ENCODE data around the gene NACC1.

Gene NACC1

DNA sequence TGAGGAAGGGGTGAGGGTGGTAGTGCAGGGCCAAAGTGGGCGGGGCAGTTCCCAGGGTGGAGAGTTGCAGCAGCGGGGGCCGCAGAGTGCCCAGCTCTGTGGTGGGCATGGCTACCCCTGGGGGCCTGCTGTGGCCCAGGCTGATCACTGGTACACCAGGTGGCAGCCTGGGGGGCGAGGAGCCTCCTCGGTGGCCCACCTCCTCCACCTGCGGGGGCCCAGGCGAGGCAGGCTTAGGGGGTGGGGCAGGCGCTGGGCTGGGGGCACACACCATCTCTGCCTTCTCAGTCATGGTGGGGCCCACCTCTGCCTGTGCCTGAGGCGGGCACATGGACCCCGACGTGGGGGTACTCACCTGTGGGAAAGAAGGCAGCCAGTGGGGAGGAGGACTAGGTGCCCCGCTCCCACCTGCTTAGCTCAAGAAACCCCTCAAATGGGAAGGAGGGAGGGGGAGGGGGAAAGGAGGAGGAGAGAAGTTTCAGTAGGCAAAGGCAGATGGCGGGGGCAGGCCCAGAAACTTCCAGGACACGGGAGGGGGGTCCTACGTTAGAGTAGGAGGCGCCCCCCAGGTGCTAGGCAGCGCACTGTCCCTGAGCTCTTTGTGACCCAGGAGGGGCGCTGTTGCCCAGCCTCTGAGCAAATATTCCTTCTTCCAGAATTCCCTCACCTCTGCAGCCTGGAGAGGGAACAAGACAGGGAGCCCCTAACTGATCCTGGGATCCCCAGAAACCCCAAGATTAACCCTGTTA is 17.0 kb upstream of the NACC1 start:
- peak; percentile 59 for DNase-seq

DNA sequence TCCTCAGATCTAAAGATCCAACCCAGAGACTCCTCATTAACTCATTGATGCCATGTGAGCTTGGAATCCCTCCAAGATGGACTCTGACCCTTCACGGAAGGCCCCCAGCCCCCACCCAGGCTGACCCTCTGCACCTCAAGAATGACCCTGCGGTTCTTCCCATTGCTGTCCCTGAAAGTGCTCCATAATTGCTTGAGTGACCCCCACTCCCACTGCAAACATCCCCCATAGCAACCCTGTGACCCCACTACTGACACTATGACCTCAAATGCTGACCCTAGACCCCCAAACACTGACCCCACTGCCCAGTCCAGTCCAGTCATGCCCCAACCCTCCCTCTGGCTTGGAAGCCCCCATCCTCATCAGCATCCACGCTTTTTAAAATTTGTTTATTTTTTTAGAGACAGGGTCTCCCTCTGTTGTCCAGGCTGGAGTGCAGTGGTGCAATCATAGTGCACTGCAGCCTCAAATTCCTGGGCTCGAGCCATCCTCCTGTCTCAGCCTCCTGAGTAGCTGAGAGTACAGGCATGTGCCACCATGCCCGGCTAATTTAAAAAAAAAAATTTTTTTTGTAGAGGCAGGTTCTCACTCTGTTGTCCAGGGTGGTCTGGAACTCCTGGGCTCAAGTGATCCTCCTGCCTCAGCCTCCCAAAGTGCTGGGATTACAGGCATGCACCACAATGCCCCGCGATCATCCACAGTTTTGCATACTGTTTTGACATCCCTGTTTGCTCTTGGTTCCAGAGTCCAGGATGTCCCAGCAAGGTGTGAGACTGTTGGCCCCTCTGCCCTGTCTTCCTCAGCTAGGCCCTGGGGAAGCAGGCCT is 16.3 kb upstream of the NACC1 start:
- DNase-seq = no peak

DNA sequence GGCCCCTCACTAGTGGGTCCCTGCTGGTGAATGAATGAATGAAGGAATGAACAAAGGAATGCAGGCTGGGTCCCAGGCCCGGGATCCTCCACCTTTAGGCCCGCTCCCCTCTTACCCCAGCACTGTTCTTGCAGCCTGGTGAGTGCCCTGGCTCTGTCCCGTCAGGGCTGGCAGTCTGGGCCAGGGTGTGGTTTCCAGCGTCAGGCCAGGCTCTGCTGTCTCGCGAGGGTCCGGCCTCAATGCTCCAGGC is 15.7 kb upstream of the NACC1 start:
- no peak for DNase-seq

DNA sequence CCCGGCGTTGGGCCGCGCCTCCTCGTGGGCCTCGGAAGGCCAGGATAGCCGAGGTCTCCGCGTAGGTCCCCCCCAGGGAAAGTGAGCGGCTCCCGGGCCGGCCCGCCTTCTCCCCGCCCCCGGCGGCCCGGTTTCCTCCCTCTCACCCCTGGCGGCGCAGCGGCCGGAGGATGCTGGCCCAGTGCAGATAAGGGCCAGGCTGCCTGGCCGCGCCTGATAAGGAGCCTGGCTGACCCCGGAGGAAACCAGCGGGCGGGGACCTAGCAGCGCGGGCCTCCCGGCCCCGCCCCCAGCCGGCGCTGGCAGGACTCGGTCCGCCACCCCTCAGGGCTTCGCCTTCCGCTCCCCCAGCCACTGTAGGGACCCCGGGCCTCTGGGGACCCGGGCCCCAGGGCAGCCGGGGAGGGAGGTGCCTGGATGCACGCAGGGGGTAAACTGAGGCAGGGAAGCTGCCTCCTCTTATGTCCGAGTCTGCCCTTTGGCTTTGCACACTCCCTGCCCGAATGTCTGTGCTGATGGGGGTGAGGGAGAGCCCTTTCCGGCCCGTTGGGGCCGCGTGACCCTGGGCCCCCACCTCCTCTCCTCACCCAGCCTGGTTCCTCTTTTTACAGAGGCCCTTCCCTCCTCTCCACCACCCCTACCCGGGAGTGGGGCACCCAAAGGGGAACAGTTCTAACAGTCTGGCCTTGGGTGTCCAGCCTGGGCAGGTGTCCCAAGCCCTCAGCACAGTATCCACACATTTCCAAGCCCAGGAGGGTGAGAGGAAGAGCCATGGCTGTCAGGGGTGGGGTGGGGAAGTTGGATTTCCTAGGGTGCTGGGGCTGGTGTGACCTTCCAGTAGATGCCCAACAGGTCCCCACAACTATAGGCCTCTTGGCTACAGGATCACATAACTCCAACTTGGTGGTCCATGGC is 15.1 kb upstream of the NACC1 start, which contains the start of gene LYL1:
Gene LYL1 (minus strand): TSS at position 193 of the 915 bp plus-strand sequence. CDS start 1,687 bp downstream, outside the sequence.
- no peak for DNase-seq

DNA sequence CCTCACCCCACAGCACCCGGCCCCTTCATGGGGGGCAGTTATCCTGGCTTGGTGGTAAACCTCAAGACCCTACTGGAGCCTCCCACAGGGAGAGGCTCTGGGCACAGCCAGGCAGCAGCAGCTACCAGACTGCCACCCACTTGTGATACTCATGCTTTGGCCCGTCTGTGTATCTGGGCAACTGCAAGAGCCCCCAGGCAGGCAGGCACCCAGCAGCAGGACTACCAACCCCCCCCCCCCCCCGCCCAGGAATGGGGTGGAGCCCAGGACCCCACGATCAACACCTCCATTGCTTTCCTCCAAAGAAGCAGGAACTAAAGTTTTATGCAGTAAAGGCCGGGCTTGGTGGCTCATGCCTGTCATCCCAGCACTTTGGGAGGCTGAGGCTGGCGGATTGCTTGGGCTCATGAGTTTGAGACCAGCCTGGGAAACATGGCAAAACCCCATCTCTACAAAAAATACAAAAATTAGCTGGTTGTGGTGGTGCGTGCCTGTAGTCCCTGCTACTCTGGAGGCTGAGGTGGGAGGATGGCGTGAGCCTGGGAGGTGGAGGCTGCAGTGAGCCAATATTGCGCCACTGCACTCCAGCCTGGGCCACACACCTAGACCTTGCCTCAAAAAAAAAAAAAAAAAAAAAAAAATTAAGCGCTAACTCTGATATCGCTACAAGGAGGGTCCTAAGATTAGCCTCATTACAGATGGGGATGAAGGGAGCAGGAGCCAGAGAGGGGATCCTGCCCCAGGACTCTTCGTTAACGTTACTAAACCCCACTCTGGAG is 14.3 kb upstream of the NACC1 start:
- DNase-seq = no peak

DNA sequence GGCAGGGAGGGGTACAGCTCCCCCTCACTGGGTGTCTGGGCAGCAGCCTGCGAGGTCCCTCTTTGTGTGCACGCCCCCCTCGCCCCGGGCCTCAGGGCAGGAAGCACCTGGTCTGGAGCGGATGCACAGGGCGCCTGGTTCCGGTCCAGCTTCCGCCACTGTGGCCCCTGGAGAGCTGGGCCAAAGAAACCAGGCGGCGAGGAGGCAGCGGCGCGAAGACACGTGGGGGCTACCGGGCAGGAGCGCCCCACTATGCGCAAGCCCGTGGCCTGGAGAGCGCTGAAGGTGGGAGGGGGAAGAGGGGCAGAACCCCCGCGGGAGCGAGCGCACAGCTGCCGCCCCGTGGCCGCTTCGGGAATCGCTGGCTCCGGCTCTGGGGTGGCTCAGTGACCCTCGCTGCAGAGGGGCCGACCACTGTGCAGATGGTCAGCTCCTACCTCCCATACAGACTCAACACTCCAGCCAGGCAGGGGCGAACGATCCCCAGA is 13.7 kb upstream of the NACC1 start:
- peak; percentile 56 for DNase-seq

DNA sequence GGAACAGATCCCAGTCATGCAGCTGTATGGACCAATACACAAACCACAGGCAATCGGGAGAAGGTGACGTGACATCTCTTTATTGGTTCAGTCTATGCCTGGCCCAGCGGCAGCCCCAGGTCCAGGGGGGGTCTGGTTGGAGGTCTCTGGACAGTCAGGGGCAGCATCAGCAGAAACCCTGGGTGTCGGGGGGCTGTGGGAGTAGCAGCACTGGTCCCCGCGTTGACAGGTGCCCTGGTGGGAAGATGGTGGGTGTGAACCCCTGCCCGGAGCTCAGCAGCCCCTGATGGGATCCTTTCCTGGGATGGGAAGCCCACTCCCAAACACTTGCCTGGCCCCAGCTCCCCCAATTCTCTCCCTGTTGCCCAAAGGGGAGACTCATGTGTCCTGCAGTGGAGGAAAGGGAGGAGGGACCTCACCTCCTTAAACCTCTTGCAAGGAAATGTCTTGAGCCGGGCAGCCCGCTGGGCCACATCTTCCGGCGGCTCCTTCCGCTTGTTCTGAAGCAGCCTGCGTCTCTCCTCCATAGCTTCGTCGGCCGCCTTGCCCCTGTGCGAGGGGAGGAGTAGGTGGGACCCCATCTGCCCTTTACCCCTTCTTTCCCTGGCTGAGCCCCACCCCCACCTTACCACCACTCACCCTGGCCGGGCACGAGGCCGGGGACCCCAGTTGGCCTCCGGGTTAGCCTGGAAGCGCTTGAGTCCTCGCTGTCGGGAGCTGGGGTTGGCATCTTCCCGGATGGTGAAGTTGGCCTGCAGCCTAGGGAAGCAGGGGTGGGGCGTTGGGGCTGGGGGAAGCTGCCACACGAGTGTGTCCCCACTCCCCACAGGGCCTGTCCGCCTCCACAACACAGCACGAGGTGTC is 13.0 kb upstream of the NACC1 start:
- no peak for DNase-seq

DNA sequence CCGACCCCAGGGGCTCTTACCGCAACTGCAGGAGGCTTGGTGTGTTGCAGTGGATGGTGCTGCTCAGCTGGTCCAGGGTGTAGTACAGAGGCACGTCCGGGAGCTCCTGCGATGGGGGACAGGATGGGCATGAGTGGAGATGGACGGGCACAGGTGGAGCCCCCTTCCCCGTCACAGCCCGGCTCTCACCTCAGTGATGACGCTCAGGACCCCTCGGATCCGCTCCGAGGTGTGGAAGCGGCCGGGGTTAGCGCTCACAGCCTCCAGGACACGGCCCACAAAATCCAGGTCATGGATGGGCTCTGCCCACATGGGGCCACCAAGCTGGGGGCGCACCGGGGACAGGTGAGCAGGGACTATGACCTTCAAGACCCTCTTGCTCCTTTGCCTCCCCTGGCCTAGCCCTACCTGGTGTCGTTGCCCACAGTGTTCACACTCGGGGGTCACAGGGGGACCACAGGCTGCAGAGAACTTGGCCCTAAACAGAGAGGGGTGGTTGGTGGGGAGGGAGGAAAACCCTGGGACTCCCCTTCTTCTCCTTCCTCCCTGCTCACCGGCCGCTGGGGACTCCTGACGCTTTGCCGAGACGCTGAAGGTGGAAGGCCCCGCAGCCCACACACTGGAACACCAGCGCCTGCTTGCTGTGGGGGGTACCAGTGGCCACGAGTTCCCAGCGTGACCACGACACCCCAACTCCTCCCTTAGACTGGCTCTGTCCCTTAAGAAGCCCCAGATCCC is 8.5 kb upstream of the NACC1 start:
- DNase-seq = no peak

DNA sequence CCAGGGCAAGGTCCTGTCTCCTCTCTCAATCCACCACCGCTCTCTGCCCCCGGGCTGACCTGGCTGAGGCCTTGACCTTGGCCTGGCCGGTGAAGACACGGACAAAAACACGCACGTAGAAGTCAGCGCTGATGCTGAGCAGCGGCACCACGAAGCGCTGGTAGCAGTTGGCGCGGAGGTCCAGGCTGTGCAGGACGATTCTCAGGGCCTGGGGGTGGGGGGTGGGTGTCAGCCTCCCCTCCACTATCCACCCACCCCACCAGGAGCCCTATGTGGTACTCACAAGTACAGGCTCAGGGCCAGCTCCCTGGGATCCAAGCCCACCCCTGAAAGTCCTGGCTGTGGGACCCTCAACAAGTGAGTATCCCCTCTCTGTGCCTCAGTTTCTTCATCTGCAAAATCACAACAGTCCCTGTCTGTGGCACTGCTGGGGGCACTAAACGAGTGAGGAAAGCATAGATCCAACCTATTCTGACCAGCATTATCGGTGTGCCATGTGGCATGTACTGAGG is 7.9 kb upstream of the NACC1 start:
- no peak for DNase-seq

DNA sequence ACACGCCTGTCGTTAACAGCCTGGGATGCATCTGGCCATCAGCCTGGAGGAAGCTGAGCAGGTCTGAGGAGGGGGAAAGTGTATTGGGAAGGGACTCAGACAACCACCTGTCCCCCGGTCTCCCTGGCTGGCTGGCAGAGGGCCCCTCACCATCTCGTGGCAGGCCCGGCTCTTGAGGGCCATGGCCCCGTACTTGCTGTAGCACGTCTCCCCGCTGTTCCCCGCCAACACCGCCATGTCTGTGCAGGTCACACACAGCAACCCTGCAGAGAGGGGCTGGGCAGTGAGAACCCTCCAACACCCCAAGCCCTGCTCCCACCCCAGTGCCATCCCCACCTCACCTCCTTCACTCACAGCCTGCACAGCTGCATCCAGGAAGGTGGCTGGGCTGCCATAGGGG is 5.5 kb upstream of the NACC1 start:
- no peak for DNase-seq

DNA sequence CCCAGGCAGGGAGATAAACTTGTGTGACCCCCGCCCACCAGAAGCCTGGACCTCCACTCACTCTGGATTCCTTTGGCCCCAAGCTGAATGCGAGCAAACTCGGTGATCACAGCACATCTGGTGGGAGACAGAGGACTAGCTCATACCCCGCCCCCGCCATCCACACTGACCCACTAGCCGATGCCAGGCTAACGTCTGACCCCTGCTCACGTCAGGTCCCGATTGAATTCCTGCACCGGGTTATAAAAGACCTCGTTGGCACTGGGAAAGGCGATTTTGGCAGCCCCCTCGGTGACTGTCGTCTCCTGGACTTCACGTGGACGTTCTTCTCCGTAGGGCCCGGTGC is 2.2 kb upstream of the NACC1 start:
- no peak for DNase-seq

DNA sequence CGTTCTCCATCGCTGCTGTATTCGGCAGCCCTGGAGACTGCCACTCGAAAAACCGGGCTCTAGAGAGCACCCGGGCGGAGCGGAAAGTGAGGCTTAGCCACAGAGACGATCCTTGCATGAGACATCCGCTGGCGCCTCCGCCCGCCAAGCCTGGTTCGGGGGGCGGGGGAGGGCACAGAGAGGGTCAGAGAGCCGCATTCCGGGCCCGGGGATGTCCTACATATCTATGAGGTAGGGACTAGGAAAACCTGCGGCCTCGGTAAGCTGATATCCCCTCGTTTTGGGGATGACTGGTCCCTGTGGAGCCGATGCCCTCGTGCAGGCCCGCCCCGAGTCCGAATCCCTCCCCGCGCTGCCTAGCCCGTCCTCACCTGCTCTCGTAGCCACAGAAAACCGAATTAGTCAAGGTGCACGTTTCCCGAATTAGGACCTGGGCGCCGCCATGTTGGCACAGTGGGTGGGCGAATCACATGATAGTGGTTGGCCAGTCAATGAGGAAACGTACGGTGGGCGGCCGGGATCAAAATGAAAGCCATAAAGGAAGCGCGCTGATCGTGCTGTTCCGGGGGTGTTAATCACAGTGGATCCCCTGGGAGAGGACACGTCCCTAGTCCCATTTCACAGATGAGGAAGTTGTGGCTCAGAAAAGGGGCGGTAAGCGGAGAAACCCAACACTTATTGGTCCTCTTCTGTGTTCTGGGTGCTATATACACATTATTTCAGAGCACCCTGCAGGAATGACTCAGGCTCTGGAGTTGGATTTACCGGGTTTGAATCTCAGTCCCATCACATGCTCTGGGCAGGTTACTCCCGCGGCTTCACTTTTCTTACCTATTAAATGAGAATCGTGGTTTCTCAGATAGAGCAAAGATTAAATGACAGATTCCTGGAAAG is 1.5 kb upstream of the NACC1 start, which contains the start of gene TRMT1:
Gene TRMT1 (minus strand): TSS at position 459 of the 894 bp plus-strand sequence. CDS start 341 bp downstream, at position 118.
- peak; percentile 99 for DNase-seq

DNA sequence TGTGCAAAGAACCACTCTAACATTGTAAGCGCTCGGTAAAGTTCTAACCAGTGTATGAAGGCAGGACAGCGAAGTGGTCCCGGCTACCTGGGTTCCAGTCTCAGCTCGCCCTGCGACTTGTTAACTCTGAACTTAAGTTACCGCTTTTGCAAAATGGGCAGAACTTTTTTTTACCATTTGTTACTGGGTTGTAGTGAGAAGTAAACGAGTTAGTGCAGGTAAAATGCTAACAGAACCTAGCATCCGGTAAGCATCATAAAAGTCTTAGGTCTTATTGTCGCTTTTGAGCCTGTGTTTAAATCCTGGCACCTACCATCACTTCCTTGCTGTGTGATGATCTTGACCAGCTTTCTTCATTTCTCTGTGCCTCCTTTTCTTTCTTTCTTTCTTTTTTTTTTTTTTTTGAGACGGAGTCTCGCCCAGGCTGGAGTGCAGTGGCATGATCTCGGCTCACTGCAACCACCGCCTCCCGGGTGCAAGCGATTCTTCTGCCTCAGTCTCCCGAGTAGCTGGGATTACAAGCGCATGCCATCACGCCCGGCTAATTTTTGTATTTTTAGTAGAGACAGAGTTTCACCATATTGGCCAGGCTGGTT is 790 bp upstream of the NACC1 start:
- peak; percentile 69 for DNase-seq

DNA sequence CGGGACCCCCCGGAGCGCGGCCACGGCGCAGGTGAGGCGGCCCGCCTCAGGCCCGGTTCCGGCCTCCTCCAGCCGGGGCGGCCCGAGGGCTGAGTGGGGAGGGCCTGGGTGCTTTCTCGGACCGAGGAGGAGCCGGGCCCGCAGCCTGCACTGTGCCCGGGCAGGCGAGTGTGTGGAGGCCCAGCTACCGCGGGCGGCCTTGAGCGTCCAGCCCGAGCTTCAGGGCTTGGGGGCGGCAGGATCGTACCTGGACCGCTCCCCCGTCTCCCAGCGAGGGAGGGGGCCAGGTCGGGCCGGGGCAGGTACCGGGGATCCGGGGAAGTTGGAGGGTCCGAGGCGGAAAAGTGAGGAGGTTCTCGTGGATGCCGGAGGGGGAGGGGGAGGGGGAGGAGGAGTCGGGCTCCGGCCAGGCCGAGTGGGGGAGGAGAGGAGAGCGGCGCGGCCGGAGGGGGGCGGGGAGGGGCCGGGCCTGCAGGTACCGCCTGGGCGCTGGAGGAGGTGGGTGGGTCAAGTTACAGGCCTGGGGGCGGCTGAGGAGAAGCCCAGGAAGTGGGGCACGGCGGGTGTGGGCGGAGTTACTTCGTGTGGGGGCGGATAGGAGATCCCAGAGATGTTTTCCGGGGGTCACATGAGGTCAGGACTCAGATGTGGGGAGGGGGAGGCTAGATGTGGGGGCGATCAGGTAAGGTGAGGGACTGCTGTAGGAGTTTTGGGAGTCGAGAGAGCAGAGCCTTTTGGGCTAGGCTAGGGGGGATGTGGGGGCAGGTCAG is 545 bp downstream of the NACC1 start:
- DNase-seq = peak; percentile 84

DNA sequence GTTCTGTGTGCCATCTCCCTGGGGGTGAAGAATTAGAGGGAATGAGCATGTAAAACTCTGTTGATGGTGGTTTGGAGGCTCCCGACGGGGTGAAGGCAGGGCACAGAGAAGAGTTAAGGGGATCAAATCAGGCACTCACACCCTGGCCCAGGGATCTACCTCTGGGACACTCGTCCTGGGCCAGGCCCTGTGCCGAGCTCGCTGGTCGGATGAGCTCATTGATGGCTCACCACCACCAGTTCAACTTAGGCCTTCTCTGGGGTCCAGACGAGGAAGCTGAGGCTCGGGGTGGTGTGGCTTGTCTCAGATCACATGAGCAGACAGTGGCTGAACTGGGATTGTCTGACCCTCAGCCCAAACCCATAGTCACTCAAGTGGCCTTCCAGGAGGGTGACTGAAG is 1.6 kb downstream of the NACC1 start:
- DNase-seq = no peak

DNA sequence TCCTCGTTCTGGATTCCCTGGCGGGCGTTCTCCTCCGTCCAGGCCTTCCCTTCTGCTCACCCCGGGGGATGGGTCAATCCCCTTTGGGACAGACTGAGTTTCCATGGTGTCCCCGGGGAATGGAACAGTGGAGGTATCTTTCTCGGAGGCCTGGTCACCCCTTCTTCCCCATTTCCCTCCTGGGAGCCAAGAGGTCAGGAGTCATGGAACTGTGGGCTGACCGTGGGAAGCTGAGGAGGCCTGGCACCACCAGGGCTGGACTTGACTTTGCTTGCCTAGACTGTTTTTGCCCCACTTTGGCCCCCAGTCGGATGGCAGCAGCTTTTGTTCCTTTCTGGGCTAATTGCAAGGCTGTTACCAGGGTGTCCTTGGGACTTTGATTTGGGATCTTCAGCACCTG is 2.0 kb downstream of the NACC1 start:
- DNase-seq = no peak

DNA sequence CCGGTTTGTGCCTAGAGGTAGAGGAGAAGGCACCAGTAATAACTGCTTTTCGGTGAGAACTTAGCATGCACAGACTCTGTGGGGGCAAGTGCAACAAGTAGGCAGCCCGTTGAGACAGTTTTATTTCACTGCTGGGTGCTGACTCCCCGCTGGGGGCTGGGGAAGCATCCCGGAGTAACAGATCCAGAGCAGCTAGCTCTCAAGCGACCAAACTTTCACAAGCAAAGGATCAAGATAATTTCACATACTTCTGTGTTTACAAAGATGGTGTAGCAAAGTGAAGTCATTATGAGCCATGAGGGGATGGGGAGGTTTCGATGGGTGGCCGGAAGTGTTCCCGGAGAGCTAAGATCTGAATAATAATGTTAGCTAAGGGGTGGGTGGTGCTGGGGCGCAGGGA is 2.8 kb downstream of the NACC1 start:
- no peak for DNase-seq
